Stromal cell of bone marrow (primary cell): ENCODE results near the gene SLC37A1.
"Not testable (repeated sequence)": the region's sequence is repeated elsewhere in the genome, so short reads cannot be mapped to it uniquely, and the experiment has no call there.

Experiments
- DNase-seq: peaks from one replicate; pipeline ENCODE4 v3.0.0-alpha.2; 2012; ENCODE audit warnings: low read depth

SLC37A1 gene

DNA sequence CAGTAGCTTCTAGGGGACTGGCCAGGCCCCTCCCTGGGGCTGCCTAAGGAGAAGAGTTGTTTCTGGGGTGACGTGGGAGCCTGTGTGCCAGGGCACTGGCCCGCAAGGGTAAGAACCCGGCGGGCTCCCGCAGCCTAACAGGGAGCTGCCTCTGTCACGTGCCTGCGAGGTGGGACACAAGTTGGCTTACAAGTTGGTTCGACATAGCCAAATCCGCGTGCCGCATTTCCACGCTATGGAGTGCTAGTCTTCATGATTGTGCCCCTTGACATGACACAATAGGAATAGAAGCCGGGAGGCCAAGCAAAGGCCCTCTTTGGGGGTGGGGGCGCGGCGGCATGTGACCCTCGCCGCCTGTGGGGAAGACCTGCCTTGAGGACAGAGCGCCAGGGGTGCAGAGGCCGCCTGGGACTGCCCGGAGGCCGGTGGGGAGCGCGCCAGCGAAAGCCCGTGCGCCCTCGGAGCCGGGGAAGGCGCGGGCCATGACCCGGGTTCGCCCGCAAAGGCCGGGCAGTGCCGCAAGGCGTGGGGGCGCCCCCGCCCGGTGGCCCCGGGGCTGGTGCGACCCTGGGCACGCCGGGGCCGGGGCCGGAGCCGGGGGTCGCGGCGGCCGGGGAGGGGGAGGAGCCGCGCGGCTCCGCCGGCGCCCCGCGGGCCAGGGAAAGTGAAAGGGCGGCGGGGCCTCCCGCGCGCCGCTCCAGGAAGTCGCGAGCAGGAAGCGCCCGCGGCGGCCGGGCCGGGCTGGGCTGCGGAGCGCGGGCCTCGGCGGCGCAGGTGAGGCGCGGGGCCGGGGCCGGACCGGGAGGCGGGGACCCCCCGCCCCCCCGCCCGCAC lies at the start of gene SLC37A1:
SLC37A1 (plus strand) TSS at position 702 of the 834 bp plus-strand sequence. CDS start 4,603 bp downstream, outside the sequence.
- no peak for DNase-seq

GRCh38 chr21:42463861-42464515 lies 49.7 kb upstream of the SLC37A1 start:
- no peak for DNase-seq

DNA sequence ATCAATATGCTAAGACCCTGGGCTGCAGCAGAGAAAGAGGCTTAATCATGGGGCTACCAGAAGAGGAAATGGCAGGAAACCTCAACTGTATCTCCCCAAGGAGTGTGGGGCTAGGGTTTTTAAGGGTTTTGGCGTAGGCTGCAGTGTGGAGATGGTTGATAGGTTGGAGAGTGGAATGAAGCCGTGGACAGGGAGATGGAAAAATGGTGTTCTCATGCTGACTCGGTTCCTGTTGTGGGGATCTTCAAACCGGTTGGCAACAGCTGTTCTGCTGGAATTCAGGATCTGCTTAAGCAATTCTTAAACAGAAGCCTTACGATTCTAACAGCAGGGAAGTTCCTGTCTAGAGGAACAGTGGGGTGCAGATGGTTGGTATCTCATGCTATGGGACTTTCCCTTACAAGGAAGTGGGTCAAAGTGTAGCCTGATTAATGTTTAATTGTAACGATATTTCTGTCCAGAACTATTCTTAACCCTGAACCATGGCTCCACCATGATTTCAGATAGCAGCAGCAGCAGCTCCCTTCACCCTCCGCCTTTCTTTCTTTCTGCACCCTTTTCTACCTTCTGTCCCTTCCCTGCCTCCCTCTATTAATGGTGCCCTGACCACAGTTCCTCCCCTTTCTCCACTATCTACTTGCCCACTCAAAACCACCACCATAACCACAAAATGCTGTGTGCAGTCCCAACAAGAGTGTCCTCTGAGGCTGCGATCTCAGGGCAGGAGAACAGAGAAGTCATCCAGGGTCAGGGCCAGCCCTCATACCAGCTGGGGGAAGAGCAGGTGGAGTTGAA lies 48.4 kb upstream of the SLC37A1 start:
- no peak for DNase-seq

DNA sequence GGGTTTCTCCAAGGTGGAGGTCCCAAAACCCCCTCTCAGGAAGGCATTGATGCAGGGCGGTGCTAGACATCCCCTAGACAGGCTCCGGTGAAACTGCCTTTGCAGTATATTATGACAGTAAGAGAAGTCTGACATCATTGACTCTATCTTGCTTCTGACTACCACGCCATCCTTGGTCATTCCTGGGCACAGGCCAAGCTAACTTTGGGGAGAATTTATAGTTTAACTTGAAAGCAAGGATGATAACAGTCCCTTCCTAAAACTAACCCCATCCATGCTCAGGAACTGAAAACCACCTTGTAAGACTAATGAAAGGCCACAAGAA lies 47.9 kb upstream of the SLC37A1 start:
- no peak for DNase-seq

DNA sequence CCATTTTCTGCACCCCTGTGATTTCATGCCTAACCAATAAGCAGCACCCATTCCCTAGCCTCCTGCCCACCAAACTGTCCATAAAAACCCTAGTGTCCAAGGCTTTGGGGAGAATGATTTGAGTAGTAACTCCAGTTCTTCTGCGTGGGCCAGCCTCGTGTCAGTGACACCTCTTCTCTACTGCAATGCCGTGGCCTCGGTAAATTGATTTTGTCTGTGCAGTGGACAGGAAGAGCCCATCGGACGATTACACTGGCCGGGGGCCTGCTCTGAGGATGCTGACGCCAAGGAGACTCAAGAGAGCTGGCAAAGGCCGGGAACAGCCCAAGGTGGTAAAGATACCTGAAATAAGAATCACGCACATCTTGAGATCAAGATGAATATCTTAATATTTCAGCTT lies 47.0 kb upstream of the SLC37A1 start:
- no peak for DNase-seq

DNA sequence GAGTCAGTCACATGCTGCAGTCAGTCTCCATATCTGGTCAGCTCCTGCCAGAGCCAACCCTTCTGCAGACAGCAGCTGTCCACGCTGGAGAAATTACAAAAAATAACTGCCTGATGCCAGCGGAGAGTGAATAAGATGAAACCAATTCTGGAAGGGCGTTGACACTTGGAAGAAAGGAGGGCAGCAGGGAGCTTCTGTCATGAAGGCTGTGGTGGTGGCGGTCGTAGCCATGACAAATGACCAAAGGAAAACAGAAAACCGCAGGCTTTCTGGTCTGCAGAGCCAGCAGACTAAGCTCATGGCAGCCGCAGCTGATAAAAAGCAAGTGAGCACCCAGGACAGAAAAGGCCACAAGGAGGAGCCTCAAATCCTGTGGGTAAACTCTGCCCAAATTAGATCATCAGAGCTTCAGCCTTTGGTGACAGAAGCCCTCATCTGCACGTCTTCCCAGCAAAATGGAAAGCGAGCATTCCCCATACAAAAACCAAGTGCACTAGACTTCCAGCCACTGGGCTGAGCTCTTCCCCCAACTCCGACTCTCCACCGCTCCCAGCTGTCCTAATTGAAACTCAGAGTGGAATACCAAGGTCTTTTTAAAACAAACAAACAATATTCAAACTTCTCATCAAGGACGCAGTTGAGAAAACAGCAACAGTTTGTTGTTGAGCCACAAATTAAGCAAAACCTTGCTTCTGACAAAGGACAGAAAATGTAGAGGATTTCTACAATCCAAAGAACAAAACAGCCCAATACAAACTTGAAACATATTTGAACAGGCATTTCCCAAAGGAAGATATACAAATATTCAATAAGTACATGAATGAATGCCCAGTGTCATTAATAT lies 46.3 kb upstream of the SLC37A1 start:
- no peak for DNase-seq

GRCh38 chr21:42468491-42469131 lies 45.0 kb upstream of the SLC37A1 start:
- no peak for DNase-seq

DNA sequence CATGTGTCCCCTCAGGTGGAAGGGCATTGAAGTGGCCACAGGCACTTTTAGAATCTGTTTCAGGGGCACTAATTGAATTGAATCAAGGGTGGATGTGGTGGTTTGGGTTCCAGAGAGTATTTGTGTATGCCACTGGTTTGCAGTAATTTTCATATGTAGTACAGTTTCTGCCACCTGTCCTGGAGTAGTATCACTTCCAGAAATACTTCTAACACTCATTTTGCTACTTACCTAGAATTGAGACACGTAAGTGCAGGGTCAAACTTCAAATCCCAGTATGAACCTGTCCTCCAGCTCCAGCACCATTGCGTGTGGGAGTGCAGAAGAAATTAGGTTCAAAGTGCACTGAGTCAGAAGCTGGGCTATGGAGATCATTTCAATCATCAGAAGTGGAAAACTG lies 44.4 kb upstream of the SLC37A1 start:
- DNase-seq = no peak

DNA sequence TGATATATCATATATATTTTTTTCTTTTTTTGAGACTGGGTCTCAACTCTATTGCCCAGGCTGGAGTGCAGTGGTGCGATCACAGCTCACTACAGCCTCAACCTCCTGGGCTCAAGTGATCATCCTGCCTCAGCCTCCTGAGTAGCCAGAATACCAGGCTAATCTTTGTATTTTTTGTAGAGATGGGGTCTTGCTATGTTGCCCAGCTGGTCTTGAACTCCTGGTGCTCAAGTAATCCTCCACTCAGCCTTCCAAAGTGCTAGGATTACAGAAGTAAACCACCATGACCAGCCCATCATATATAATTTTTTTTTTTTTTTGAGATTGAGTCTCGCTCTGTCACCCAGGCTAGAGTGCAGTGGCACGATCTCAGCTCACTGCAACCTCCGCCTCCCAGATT lies 43.9 kb upstream of the SLC37A1 start:
- DNase-seq = not testable (repeated sequence)

DNA sequence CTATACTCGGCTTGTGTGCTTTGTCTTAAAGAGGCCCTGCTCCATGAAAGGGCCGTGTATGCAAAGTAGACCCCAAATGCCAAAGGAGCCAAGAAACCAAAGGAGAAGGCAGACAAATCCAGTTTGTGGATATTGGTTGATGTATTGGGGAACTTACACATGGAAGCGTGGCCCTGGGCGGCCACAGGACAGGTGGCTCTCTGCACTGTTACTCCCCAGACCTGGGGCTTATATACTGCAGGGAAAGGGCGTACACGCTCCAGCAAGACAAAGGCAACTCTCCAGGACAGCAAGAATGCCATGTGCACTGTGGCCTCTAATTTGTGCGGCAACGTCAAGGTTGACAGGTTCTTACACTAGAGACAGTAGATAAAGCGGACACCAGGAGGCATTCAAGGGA lies 42.4 kb upstream of the SLC37A1 start:
- no peak for DNase-seq

DNA sequence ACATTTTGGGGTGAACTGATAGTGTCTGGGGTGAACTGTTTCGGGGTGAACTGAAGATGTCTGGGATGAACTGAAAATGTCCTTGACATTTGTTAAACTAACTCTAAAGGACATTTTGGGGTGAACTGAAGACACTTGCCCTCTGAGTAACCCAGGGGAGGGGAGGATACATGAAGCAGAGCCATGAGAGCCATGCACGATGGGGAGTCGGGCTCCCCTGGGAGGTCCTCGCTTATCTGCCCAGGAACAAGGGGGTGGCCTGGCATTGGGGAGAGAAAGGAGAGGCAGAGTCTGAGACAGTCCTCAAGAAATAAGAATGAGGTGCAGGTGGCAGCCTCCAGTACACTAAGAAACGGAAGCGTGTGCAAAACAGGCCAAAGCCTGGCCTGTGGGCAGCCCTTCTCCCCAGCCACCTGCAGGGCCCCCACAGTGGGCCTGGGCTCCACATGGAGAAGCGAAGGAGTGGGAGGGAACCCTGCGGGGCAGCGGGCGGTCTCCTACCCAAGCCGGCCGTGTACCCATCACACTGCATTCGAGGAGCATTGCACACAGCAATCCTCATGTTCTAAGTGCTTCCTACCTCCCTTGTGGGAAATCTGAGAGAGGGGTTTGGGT lies 41.8 kb upstream of the SLC37A1 start:
- DNase-seq = no peak

- DNase-seq = no peak
These were observed 41.1 kb upstream of the SLC37A1 start for GRCh38 chr21:42472521-42472920.

- no peak for DNase-seq
These were observed 40.1 kb upstream of the SLC37A1 start for GRCh38 chr21:42473498-42474042.

- DNase-seq = no peak
These were observed 39.4 kb upstream of the SLC37A1 start for GRCh38 chr21:42474043-42474831.

GRCh38 chr21:42475036-42475435 lies 38.6 kb upstream of the SLC37A1 start:
- DNase-seq = no peak

GRCh38 chr21:42475526-42476387 lies 37.9 kb upstream of the SLC37A1 start:
- DNase-seq = no peak

DNA sequence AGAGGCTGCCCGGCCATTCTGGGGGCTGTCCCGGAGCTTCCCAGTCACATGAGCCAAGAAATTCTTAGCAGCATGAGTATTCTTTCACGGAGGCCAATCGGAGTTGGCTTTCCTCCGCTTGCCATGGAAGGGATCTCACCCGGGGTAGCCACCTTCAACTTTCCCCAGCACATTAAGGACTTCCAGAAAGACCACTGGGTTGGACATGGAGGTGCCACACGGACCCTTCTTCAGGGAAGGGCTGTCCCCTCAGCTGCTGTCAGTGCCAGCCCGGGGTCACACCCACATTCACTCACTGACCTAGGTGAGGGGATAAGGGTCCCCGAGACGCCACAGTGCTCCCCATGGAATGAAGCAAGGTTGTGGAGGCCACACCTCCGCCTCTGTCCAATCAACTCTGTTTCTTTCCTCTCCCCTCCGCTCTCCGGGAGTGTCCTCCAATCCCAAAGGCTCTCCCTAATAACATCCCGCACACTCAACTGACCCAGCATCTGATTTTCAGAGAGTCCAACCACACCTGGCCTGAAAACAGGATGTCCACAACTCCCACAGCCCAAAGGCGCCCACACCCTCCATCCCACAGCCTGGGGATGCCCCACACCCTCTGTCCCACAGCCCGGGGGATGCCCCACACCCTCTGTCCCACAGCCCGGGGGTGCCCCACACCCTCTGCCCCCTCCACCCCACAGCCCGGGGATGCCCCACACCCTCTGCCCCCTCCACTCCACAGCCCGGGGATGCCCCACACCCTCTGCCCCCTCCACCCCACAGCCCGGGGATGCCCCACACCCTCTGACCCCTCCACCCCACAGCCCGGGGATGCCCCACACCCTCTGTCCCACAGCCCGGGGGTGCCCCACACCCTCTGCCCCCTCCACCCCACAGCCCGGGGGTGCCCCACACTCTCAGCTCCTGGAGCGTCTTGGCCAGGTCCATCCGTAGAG lies 37.0 kb upstream of the SLC37A1 start:
- DNase-seq = no peak

GRCh38 chr21:42478504-42478903 lies 35.1 kb upstream of the SLC37A1 start:
- no peak for DNase-seq
